Measurements from ENCODE around the gene MATN3. TPM values are rescaled to one million over a fixed set of nuclear protein-coding genes. Genes with fewer than 3 reads are reported as not detected.
"Not testable (repeated sequence)": the region's sequence is repeated elsewhere in the genome, so short reads cannot be mapped to it uniquely, and the experiment has no call there.

Gene MATN3, protein sequence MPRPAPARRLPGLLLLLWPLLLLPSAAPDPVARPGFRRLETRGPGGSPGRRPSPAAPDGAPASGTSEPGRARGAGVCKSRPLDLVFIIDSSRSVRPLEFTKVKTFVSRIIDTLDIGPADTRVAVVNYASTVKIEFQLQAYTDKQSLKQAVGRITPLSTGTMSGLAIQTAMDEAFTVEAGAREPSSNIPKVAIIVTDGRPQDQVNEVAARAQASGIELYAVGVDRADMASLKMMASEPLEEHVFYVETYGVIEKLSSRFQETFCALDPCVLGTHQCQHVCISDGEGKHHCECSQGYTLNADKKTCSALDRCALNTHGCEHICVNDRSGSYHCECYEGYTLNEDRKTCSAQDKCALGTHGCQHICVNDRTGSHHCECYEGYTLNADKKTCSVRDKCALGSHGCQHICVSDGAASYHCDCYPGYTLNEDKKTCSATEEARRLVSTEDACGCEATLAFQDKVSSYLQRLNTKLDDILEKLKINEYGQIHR
- 0.08 TPM for total RNA-seq

DNA sequence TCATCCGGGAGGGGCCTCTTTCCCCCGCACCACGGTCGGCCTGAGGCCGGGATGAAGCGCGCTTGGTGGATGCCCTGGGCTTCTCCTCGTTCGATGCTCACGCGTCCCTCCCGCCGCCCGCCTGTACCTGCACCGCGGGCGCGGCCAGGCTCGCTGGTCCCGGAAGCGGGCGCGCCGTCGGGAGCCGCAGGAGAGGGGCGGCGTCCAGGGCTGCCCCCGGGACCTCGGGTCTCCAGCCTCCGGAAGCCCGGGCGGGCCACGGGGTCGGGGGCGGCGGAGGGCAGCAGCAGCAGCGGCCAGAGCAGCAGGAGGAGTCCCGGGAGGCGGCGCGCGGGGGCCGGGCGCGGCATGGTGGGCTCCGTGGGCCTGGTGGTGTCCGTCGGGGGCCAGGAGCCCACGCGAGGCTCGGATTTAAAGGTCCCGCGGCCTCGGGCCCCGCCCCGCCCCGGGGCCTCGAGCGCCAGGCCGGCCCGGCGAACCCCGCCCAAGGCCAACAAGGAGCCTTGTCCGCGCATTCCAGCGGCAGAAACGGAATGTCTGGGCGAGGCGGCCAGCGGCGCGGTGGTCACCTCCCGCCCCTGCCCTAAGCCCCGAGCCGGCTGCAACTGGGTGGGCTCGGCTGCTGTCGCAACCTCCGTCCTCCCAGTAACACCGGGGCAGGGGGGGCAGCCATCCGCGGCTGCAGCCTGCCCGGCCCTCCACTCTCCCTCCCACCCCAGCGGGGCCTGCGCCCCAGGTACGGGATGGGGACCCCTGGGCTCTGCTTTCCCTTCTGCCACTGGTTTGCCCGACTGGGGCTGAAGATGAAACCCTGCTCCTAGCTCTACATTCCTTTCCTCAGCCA is at the start of gene MATN3:
TSS of gene MATN3 (minus strand) at position 387 of the 844 bp plus-strand sequence. CDS start at position 350, 37 bp downstream.
- DNase-seq (ENCODE audit: low spot score) (no peak), ATAC-seq (peak; percentile 84)

DNA sequence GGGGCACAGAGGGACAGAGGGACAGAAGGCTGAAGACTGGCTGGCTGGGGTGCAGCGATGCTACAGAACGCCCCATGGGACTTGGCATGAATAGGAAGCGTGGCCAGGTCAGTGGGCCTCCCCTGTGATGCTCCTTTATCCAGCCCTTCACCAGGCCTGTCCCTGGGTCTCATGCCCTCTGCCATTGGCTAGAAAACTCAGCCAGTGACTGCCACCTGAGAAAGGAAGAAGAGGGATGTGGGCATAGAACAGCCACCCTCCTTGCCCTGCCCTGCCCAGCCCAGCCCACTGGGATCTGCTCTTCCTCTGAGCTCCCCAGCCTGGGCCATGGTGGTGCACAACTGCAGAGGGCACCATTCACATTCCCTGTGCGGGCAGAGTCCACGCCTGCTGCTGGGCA is 49.5 kb upstream of the MATN3 start:
- DNase-seq (ENCODE audit: low spot score) (no peak), ATAC-seq (no peak)

DNA sequence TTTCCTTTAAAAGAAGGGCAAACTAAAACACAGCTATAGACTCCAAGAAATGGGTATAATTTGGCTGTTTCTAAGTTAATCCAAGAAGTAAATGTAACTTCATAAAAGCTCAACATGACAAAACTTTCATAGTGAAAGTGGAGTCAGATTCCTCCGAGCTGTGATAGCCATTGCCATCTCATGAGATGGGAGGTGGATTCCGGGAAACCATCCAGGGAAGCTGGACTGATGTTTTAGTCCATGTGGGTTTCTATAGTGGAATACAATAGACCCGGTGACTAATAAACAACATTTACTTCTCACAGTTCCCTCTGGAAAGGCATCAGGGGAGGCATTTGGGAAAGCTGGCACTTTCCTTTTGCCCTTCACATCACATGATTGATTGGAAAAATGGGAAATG is 49.0 kb upstream of the MATN3 start:
- ATAC-seq (no peak), DNase-seq (ENCODE audit: low spot score) (no peak)

DNA sequence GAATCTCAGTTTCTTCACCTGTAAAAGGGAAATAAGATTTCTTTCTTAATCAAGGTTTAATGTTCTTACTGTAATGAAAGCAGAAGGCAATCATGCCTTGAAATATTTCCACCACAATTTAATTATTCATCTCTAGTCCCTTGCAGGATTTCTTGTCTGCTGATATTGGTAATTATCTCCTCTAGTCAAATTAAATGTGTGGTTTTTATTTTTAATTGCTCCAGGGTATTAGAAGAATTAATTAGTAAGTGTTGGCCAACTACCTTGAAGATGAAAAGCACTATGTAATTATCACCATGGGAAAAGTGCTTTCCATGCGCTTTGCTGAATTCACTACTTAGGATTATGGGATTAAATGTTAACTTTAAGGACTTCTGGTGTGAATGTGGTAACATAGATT is 47.6 kb upstream of the MATN3 start:
- ATAC-seq (no peak), DNase-seq (ENCODE audit: low spot score) (no peak)

DNA sequence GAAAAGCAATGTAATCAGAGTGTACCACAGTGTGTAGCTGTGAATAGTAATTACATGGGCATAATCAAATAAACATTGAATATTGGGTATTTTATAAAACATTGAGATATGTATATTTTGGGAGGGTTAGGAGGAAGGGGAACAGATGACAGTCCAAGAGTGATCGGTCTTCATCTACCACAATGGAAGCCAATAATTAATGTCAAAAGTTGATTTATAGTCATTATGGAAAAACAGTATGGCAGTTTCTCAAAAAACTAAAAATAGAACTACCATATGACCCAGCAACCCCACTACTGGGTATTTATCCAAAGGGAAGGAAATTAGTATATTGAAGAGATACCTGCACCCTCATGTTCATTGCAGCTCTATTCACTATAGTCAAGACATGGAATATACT is 44.8 kb upstream of the MATN3 start:
- ATAC-seq = no peak
- DNase-seq (ENCODE audit: low spot score) = no peak

DNA sequence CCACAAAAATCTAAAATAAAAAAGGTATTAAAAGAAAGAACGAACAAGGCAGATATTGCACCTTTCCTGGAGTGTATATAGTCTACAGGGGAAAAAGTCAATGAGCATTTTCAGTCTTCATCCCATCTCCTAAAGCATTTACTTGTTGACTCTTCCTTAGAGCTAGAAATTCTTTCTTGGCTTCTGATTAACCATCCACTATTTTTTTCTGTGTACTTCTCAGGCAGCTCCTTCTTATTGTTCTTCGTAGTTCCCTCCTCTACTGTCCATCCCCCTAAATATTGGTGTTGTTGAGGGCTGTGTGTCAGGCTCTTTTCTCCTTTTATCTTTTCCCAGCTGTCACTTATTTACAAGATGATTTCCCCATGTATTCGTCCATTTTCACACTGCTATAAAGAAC is 42.5 kb upstream of the MATN3 start:
- DNase-seq (ENCODE audit: low spot score) (no peak), ATAC-seq (no peak)

DNA sequence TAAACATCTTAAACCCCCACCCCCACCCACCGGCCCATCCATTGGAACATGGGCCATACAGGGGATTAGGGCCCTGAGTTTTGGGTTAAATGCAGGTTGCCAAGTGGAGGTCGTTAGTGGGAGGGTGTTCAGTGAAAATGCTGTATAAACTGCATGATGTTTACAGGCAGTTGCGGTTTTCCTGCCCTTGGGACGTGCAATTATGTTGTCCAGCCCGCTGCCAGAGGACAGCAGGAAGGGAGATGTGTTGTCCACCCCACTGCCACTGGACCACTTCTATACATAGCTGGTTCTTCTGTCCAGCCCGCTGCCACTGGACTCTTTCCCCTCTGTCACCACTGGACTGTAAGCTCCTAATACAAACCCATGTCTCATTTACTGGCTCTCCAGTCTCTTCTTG is 41.7 kb upstream of the MATN3 start:
- DNase-seq (ENCODE audit: low spot score) (no peak), ATAC-seq (no peak)

DNA sequence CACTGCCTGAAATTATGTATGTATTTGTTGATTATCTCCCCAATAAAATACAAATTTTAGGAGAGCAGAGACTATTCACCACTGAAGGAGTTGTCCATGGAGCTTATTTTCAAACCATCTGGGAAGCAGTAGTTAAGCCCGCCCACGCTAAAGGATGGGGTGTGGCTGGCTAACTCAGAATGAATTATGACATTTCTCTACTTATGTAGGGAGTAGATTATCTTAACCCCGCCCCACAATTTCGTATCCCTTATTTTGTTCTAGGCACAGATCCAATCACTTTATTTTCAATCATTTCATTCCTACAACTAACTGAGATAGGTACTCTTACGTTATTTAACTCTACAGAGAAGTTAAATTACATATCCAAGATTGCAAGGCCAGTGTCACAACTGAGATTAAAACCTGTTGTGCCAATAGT is 40.4 kb upstream of the MATN3 start:
- ATAC-seq (no peak), DNase-seq (ENCODE audit: low spot score) (no peak)

DNA sequence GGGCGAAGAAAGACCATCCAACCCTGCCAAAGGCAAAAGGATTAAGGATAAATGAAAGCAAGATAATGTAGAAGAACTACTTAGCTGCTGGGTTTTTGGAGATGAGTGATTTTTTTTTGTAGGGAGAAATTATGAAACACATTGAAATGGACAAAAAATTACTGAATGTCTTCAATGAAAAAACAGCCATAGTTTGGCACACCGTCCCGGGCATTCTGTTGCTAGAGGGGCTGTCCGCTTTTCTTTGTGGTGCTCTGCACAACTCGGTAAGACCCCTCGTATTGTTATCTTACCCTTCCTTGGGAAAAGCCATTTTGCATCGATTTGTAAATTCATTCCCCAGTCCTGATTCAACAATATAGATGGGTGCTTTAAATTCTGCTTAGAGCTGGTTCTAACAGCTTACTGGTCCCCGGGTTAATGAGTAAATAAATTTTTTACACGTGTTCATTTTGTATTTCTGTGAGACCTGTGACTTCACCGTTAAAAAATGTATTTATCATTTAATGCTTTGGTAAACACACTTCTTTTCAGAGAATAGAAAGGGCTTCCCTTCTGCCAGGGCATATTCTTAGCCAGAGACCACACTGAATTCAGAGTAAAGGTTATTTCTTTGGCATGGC is 39.9 kb upstream of the MATN3 start:
- no peak for ATAC-seq
- DNase-seq (ENCODE audit: low spot score) = no peak

DNA sequence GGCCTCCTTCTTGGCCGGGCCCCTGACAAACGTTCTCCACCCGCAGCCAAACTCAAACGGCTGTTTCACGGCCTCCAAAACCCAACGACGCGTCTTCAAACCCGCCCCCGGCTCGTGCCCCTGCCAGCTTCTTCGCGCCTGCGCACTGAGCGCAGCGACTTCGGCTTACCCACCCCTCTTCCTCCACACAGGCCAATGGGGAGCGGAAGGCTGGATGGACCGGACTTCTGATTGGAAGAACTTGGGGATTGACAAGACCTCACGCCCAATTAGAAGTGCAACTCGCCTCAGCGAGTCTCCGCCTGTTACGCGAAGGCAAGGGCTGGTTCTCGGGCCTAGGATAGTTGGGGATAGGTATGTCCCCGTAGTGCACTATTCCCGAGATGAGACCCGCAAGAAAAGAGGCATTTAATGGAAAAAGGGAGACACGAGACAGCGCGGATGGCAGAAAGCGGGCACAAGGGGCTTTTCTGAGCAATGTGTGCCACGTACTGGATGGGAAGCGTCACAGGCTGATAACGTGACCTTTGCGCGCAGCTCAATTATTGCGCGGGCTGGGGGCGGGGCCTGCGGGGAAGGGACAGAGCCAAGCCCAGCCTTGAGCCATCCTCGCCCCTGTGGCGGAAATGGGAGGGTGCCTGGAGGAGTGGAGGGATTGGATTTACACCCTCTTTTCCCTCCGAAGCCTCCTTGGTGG is 39.2 kb upstream of the MATN3 start, which contains the start of gene LAPTM4A:
TSS of gene LAPTM4A (minus strand) at position 97 of the 697 bp plus-strand sequence. CDS start 108 bp downstream, outside the sequence.
- DNase-seq (ENCODE audit: low spot score) = peak; percentile 99
- peak; percentile 92 for ATAC-seq

DNA sequence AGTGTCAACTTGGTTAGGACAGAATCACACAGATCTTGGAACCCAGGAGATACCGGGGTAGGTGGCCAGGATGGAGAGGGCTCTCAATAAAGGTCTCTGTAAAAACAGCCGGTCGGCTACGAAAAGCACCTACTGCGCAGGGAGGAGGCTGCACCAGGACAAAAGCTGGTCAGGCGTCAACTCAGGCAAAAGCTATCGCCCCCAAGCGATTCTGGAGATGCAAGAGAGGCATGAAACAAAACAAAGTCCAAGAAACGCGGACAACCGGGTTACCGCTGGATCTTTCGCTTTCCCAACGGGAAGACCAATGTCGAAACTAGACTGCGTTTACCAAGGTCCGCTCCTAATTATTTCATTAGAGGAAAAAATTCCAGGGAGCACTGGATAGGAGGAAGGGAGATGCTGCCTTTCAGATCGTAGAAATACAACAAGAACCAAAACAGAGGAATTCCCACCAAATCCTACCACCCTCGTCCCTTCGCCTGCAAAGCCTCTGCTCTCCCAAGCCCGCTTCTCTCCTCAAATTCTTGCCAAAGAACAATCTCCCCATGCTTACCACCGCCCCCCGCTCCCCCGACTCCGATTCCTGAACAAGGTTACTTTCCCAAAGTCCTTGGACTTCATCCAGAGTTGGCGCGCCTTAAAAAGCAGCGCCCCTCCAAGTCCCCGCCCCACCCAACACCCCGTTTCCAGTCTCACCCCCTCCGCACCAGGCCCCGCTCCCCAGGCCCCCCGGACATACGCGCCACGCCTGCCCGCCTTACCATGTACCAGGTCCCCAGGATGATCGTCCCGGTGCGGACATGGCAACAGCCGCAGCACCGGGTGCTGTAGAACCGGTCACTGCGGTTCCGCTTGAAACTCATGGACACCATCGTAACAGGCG is 38.4 kb upstream of the MATN3 start:
- DNase-seq (ENCODE audit: low spot score) = peak; percentile 75
- peak; percentile 53 for ATAC-seq

DNA sequence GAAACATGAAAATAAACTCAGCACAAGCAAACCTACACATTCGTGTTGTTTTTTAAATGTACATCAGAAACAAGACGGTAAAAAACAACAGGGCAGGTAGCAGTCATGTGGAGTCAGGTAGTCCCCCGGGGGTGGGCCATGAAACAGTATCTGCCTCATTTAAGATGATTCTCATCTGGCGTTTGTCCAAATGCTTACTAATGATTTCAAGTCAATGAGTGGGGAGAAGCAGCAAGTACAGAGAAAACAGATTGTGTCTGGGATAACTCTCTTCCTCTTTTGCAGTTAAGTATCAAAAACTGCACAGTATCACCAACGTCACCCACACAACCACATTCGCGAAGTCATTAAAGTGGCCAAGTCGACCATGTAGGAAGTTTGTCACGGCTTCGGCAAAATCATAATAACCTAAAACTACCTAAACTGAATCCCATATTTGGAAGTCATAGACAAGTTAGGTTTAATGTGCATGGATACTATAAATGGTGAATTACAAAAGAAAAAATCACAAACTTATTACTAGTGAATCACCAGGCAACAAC is 37.7 kb upstream of the MATN3 start:
- DNase-seq (ENCODE audit: low spot score) (no peak), ATAC-seq (no peak)

DNA sequence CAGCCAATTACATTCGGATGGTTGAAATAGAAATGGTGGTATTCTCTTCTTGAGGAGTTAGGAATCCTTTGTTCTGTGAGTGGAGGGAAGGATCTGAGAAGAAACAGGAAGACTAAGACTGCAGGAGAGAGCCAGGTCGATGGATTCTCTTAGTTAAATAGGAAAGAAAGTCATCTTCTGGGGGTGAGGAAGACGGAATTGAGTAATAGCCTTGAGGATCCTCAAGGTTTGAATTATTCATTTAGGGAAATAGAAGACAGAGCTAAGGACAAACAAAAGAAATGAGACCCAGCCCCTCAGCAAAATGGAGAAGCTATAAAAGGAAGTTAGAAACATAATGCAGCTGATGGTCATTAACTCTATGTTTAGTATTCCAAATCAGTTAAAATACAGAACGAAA is 37.2 kb upstream of the MATN3 start:
- ATAC-seq = no peak

DNA sequence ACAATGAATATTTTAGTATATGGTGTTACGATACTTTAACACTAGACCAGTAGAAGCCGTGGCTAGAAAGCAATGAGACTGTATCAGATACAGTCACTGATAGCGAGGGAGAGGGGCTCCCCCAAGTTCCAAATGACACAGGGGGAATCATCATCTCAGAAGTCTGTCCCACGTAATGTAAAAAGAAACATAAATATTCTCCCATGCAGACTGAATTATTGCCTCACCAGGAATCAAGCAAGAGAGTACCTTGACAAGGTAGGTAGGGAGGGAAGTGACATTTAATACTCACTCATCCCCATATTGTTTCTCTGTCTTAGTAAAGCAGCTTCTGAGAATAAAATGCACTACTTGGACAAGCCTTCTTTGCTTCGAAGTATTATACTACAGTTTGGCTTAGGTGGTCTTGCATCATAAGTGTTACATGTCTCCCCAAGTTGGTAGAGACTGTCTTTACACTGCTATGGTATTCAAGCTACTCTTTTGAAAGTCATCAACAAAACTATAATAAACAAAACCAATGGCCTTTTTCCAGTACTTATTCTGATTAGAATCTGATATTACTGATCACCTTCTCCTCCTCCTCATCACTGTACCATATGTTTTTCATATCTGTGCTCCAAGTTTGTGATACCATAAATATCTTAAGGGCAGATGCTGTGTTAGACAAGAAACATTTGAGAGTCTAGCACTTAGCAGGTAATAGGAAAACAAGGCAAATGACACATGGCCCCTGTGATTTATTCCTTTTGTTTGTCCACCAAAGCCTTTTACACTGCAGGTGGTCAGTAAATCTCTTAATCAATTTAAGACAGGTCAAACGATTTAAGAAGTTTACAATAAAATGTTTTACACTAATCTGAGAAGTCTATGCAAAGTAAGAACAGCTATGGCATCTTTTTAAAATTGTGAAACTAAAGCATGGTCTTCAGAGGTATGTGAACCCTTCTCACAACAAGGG is 36.3 kb upstream of the MATN3 start:
- DNase-seq (ENCODE audit: low spot score) (no peak), ATAC-seq (no peak)

More for the DNA sequence above, 37.2 kb upstream of the MATN3 start:
- no peak for DNase-seq (ENCODE audit: low spot score)

DNA sequence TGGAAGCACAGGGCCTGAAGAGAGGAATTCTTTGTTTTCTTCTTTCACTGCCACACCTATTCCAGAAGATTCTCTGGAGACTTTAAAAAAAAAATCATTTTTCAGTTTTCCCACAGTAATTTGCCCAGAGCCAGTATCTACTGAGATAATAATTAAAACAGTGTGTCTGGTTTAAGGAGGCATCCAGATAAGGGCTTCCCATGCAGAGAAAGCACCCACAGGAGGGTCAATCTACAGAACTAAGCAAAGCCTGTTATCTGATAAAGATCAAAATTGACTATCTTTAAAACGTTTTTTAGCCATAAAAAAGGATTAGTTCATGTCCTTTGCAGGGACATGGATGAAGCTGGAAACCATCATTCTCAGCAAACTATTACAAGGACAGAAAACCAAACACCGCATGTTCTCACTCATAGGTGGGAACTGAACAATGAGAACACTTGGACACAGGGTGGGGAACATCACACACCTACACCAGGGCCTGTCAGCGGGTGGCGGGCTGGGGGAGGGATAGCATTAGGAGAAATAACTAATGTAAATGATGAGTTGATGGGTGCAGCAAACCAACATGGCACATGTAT is 33.3 kb upstream of the MATN3 start:
- ATAC-seq; DNase-seq (ENCODE audit: low spot score): not testable (repeated sequence)

DNA sequence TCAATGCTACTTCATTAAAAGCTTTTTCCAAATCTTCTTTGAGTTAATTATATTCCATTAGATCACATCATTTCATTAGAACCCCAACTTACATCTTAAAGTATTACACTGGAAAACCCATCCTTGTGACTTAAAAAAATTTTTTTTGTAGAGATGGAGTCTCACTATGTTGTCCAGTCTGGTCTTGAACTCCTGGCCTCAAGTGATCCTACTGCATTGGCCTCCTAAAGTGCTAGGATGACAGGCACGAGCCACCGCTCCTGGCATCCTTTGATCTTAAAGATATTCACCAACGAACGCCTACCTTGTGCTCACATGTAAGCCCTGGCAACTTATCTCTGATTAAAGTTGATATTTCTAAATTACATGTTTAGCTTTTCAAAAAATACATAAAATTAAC is 32.3 kb upstream of the MATN3 start:
- no peak for DNase-seq (ENCODE audit: low spot score)
- ATAC-seq = no peak

DNA sequence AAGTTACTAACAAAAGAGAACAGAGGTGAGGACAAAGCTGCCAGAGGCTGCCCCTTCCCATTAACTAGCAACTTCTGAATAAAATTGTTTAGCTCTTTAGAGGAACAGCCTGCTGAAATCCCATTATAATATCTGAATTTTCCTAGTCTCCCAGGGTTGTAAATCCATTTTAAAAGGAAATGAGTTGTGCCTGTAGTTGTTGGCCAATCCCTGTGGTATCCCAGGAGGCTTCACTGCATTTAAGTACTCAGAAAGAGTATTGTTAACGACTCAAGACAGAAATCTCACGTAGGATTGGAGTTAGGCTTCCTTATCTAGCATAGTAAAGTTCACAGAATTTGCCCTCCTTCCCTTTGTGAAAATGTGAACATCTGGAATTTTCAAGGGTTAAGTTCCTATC is 30.1 kb upstream of the MATN3 start:
- DNase-seq (ENCODE audit: low spot score) (no peak), ATAC-seq (no peak)

Measured in left lobe of liver (tissue), 2 donors.